ENCODE data around the gene GPR15LG. TPM values are rescaled to one million over a fixed set of nuclear protein-coding genes. Genes with fewer than 3 reads are reported as not detected.

The GPR15LG gene
- total and polyA plus RNA-seq, 2 donors (not counting 3 experiments of a cell fraction or from before 2014, with no cell fraction given): not detected

GRCh38 chr10:84156009-84156408 is 17.6 kb upstream of the GPR15LG start:
- Histone ChIP-seq H3K4me2 (ENCODE audit: insufficient read depth, low read length) (no peak overlapping the region), H2AFZ (ENCODE audit: low read depth, low read length) (no peak overlapping the region), H3K4me1 (ENCODE audit: control insufficient read depth, extremely low read depth, insufficient read depth, low read length) (no peaks in the 10 kb centered on the region), H3K9me3 (replicated peaks; ENCODE audit: control insufficient read depth, insufficient read depth, low read length) (no peaks in the 10 kb centered on the region), H3K79me2 (ENCODE audit: control insufficient read depth, insufficient read depth, low read length) (no peaks in the 10 kb centered on the region), H3K9me1 (replicated peaks; ENCODE audit: control insufficient read depth, extremely low read depth, insufficient read depth, low read length) (no peaks in the 10 kb centered on the region), H4K20me1 (replicated peaks; ENCODE audit: control insufficient read depth, extremely low read depth, insufficient read depth, low read length) (no peaks in the 10 kb centered on the region), H3K36me3 (ENCODE audit: control insufficient read depth in 2 of 2, extremely low read depth in 1 of 2, insufficient read depth in 2 of 2, low read length in 2 of 2) (peaks cover 8 to 12% of the 10 kb centered on the region in 2 experiments), H3K27me3 (ENCODE audit: control insufficient read depth in 2 of 2, insufficient read depth in 2 of 2, low read length in 2 of 2) (peaks cover 0 to 2% of the 10 kb centered on the region in 2 experiments), H3K27ac (ENCODE audit: insufficient read depth, low read depth, low read length) (no peak overlapping the region), H3K4me3 (replicated peaks in 1 of 3; ENCODE audit: insufficient read depth in 1 of 3, low read depth in 1 of 3, low read length in 3 of 3) (no peak overlapping the region), H3K9ac (replicated peaks; ENCODE audit: extremely low read depth, insufficient read depth, low read length) (no peak overlapping the region)
- no peak for DNase-seq (ENCODE audit: low read depth, low spot score)
- BruUV-seq (replicated peaks): no TSS peak
- CTCF ChIA-PET: interaction anchor here (1.1 to 1.2 kb wide), 2 partner anchors 8 kb away, joined by 3 to 5 read pairs; no protein-coding TSS in a partner anchor
- dilution Hi-C loops (cut with MboI; ENCODE audit: extremely low pct_ligation_motif_present, low sequenced_read_pairs) (no loop called here), intact Hi-C loops (cut with micrococcal nuclease) (no loop called here)
- no peak for FAIRE-seq
- POLR2A ChIA-PET: no interaction called here
- TF ChIP-seq POLR2A (IDR thresholded peaks at IDR 0.05; ENCODE audit: low read depth, low read length): no peak
- TF ChIP-seq EZH2 (IDR thresholded peaks at IDR 0.05; ENCODE audit: borderline replicate concordance, low read depth, low read length, severe bottlenecking): no peak
- TF ChIP-seq FOS (IDR thresholded peaks at IDR 0.05; ENCODE audit: borderline replicate concordance, insufficient read depth, low read length): no peak
- TF ChIP-seq MYC (IDR thresholded peaks at IDR 0.05; ENCODE audit: low read depth, low read length): no peak
- TF ChIP-seq CTCF (IDR thresholded peaks at IDR 0.05; ENCODE audit: extremely low read depth in 1 of 2, insufficient read depth in 1 of 2, low read depth in 1 of 2, low read length in 2 of 2): no peak
- TF ChIP-seq POLR2AphosphoS5 (IDR thresholded peaks at IDR 0.05; ENCODE audit: insufficient read depth, low read depth, low read length): no peak
- no peak for TF ChIP-seq GATA2 (IDR thresholded peaks at IDR 0.05; ENCODE audit: insufficient read depth, insufficient read length, low read depth, low read length)
- no peak for TF ChIP-seq MAX (IDR thresholded peaks at IDR 0.05; ENCODE audit: insufficient read depth, insufficient read length)
- no peak for TF ChIP-seq JUN (IDR thresholded peaks at IDR 0.05; ENCODE audit: borderline replicate concordance, insufficient read depth, insufficient read length, low read depth)

Data from endothelial cell of umbilical vein (primary cell).